Pericardium fibroblast (primary cell): Measurements from ENCODE around the gene FAM181B. TPM values are rescaled to one million over a fixed set of nuclear protein-coding genes. Genes with fewer than 3 reads are reported as not detected.

Experiments
- total RNA-seq: library from RNA; depleted of rRNA; stranded (reverse); fragments of >200 nt; gene quantifications from 2 replicates; pipeline ENCODE4 v1.2.3, GENCODE V29; 2015

The FAM181B gene, protein sequence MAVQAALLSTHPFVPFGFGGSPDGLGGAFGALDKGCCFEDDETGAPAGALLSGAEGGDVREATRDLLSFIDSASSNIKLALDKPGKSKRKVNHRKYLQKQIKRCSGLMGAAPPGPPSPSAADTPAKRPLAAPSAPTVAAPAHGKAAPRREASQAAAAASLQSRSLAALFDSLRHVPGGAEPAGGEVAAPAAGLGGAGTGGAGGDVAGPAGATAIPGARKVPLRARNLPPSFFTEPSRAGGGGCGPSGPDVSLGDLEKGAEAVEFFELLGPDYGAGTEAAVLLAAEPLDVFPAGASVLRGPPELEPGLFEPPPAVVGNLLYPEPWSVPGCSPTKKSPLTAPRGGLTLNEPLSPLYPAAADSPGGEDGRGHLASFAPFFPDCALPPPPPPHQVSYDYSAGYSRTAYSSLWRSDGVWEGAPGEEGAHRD
- not detected in 2 replicates for total RNA-seq

DNA sequence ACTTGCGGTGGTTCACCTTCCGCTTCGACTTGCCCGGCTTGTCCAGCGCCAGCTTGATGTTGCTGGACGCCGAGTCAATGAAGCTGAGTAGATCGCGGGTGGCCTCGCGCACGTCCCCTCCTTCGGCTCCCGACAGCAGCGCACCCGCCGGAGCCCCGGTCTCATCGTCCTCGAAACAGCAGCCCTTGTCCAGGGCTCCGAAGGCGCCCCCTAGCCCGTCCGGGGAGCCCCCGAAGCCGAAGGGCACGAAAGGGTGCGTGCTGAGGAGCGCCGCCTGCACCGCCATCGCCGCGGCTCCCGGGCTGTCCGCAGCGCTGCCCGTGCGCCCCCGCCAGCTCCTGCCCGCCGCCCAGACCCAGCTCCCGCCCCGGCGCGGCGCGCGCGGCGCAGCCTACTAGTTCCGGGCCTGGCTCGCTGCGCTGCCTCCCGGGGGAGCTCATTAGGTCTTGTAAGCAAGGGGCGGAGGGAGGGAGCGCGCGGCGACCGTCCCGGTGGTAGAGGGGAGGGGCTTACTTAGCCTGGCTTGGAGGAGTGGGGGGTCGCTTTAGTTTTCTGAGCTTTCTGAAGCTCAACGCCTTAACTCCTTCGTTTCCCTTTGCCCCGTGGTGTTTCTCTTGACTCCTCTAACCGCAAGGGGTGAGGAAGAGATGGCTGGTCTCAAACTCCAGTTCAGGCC is at the start of gene FAM181B:
Gene FAM181B (minus strand): TSS at position 421 of the 676 bp plus-strand sequence. CDS start 135 bp downstream, at position 286.

Other genes with a start within 250 kb of the FAM181B start
- gene PRCP, start 166.6 kb upstream of the FAM181B start, total RNA-seq = 50.0 and 71.2 TPM in 2 replicates
- 0.51 and 0.70 TPM in 2 replicates for gene DDIAS, start 167.9 kb upstream of the FAM181B start, total RNA-seq